K562 (cell line): Measurements from ENCODE around the gene SHANK2. TPM values are rescaled to one million over a fixed set of nuclear protein-coding genes. Genes with fewer than 3 reads are reported as not detected.

Experiments used
- ATAC-seq: fragments of 200-7000 bp; cut with Tn5 transposase; 3 replicates; pipeline ENCODE4 v1.9.1; 2020; ENCODE audit warnings: moderate library complexity
- BruUV-seq: library from RNA; stranded (reverse); fragments of 400-500 nt; replicated peaks from 2 replicates; lab custom pipeline; 2021; lab: Mats Ljungman, UMichigan
- CTCF ChIA-PET: fragments of 300-600 bp; formaldehyde crosslinking; extraction: SDS; loops from one replicate; lab custom pipeline; 2021; ENCODE audit warnings: low intra/inter-chr PET ratio; lab: Yijun Ruan, JAX
- POLR2A ChIA-PET: fragments of 300-600, 350-650 bp; sonication (Branson Sonifier 250); formaldehyde crosslinking; extraction: SDS; loops from one replicate; lab custom pipeline; 2021; ENCODE audit warnings: antibody characterized with exemption, inconsistent platforms; lab: Yijun Ruan, JAX
- DNase-seq, 4 experiments: peaks; one replicate each; pipeline versions ENCODE4 v3.0.0 to v3.0.0-alpha.2; 2011 to 2018; ENCODE audit warnings: low spot score in 3 of 4, mixed read lengths in 3 of 4; ENCODE audit errors: extremely low read depth in 1 of 4
- FAIRE-seq: peaks from 2 replicates; lab custom pipeline; 2011; peaks lifted over from hg19 to GRCh38; lab: Jason Lieb, UNC
- H2AFZ ChIP-seq: 2 replicates; pipeline ENCODE4 v1.6.0; 2011; ENCODE audit warnings: low read depth, low read length, control low read depth, inconsistent platforms
- H3K27ac ChIP-seq: fragments of 200-600 bp; 3 replicates; pipeline ENCODE4 v1.8.0; 2011; ENCODE audit warnings: low read depth, mild to moderate bottlenecking, control low read depth, inconsistent platforms, low read length, moderate library complexity, mixed read lengths; ENCODE audit errors: extremely low read depth
- H3K27me3 ChIP-seq, 2 experiments: fragments of 300-600 bp in 1 of 2; 2 replicates in 1 of 2; 3 replicates in 1 of 2; pipeline versions ENCODE4 v1.6.0 to v1.8.0; 2011; ENCODE audit warnings: inconsistent platforms in 2 of 2, low read length in 2 of 2, mild to moderate bottlenecking in 1 of 2, mixed read lengths in 1 of 2, moderate library complexity in 1 of 2; ENCODE audit not compliant: control insufficient read depth in 2 of 2, insufficient read depth in 2 of 2
- H3K36me3 ChIP-seq: fragments of 300-600 bp; 3 replicates; pipeline ENCODE4 v1.8.0; 2011; ENCODE audit warnings: mild to moderate bottlenecking, low read length, inconsistent platforms; ENCODE audit not compliant: control insufficient read depth, insufficient read depth
- H3K4me1 ChIP-seq, 2 experiments: fragments of 200-600 bp in 1 of 2; replicated peaks in 1 of 2; 2 replicates in 1 of 2; 3 replicates in 1 of 2; pipeline versions ENCODE4 v1.5.1 to v1.8.0; 2011; ENCODE audit warnings: inconsistent platforms in 2 of 2, low read length in 2 of 2, mild to moderate bottlenecking in 1 of 2, mixed read lengths in 1 of 2, moderate library complexity in 1 of 2; ENCODE audit not compliant: control insufficient read depth in 2 of 2, insufficient read depth in 2 of 2
- H3K4me2 ChIP-seq: 2 replicates; pipeline ENCODE4 v1.6.1; 2011; ENCODE audit warnings: low read length, control low read depth, inconsistent platforms, mixed read lengths; ENCODE audit not compliant: insufficient read depth
- H3K4me3 ChIP-seq: fragments of 200-600 bp; sonication (generic), shearing (Covaris generic); 2 replicates; pipeline ENCODE4 v1.5.1; 2016; ENCODE audit warnings: control low read depth, inconsistent platforms
- H3K79me2 ChIP-seq: fragments of 200-600 bp; 3 replicates; pipeline ENCODE4 v1.8.0; 2011; ENCODE audit warnings: low read length, inconsistent platforms; ENCODE audit not compliant: control insufficient read depth, insufficient read depth
- H3K9ac ChIP-seq, 2 experiments: 2 replicates each; pipeline versions ENCODE4 v1.6.0 to v1.6.1; 2011; ENCODE audit warnings: low read depth in 2 of 2, low read length in 2 of 2, control low read depth in 1 of 2, inconsistent platforms in 1 of 2, mild to moderate bottlenecking in 1 of 2, mixed read lengths in 1 of 2; ENCODE audit not compliant: insufficient read depth in 1 of 2
- H3K9me1 ChIP-seq: one replicate; pipeline ENCODE4 v1.6.0; 2011; ENCODE audit warnings: inconsistent platforms, mild to moderate bottlenecking, low read length, moderate library complexity; ENCODE audit not compliant: control insufficient read depth, insufficient read depth
- H3K9me3 ChIP-seq: replicated peaks from 2 replicates; pipeline ENCODE4 v1.5.1; 2011; ENCODE audit warnings: low read depth, low read length, inconsistent platforms; ENCODE audit not compliant: control insufficient read depth, insufficient read depth
- H4K20me1 ChIP-seq: replicated peaks from 2 replicates; pipeline ENCODE4 v1.6.1; 2011; ENCODE audit warnings: low read length, inconsistent platforms, mixed read lengths; ENCODE audit not compliant: control insufficient read depth, insufficient read depth
- ARID2 ChIP-seq: fragments of 450-650 bp; IDR thresholded peaks from 2 replicates; pipeline ENCODE4 v1.6.1; 2017; ENCODE audit warnings: antibody characterized with exemption, mild to moderate bottlenecking
- BHLHE40 ChIP-seq: IDR thresholded peaks from 2 replicates; pipeline ENCODE4 v1.6.1; 2011; ENCODE audit warnings: low read length, improper control_type of control experiment
- FOXJ3 ChIP-seq: sonication (generic); formaldehyde crosslinking; IDR thresholded peaks from 2 replicates; pipeline ENCODE4 v1.4.0; 2020; ENCODE audit warnings: mild to moderate bottlenecking, missing genetic modification reagents
- IRF2 ChIP-seq: sonication (generic); formaldehyde crosslinking; IDR thresholded peaks from 2 replicates; pipeline ENCODE4 v1.8.1; 2022; ENCODE audit warnings: mild to moderate bottlenecking, missing genetic modification reagents
- MAFF ChIP-seq: IDR thresholded peaks from 2 replicates; pipeline ENCODE4 v1.6.1; 2012; ENCODE audit warnings: low read length, improper control_type of control experiment
- MCM3 ChIP-seq: fragments of 450-650 bp; IDR thresholded peaks from 2 replicates; pipeline ENCODE4 v1.6.1; 2016
- NFIC ChIP-seq: fragments of 450-650 bp; IDR thresholded peaks from 2 replicates; pipeline ENCODE4 v1.6.1; 2017; ENCODE audit warnings: mild to moderate bottlenecking, inconsistent platforms
- RAD51 ChIP-seq: fragments of 450-650 bp; IDR thresholded peaks from 2 replicates; pipeline ENCODE4 v1.7.1; 2016; ENCODE audit warnings: low read depth, mild to moderate bottlenecking, borderline replicate concordance
- TEAD1 ChIP-seq, 2 experiments: fragments of 450-650 bp in 1 of 2; sonication (generic) in 1 of 2; formaldehyde crosslinking; IDR thresholded peaks; 2 replicates each; pipeline versions ENCODE4 v1.4.0 to v1.8.0; 2020 to 2022; ENCODE audit warnings: mild to moderate bottlenecking in 2 of 2, missing genetic modification reagents in 1 of 2
- ZKSCAN3 ChIP-seq: fragments of 250-450 bp; sonication (Bioruptor Pico); IDR thresholded peaks from 2 replicates; pipeline ENCODE4 v1.4.0; 2020
- ZNF24 ChIP-seq: fragments of 450-650 bp; IDR thresholded peaks from 2 replicates; pipeline ENCODE4 v1.6.1; 2016
- ZNF253 ChIP-seq: fragments of 250-450 bp; sonication (Bioruptor Pico); conservative IDR thresholded peaks from 2 replicates; pipeline ENCODE4 v1.6.1; 2021; ENCODE audit warnings: mild to moderate bottlenecking
- ZNF41 ChIP-seq: fragments of 250-450 bp; sonication (Bioruptor Pico); conservative IDR thresholded peaks from 2 replicates; pipeline ENCODE4 v1.4.0; 2020; ENCODE audit warnings: mild to moderate bottlenecking
- ZNF707 ChIP-seq: fragments of 250-450 bp; sonication (Bioruptor Pico); conservative IDR thresholded peaks from 2 replicates; pipeline ENCODE4 v1.8.0; 2022; ENCODE audit warnings: inconsistent platforms, mild to moderate bottlenecking, moderate library complexity
- ZNF780A ChIP-seq: fragments of 250-450 bp; sonication (Bioruptor Pico); IDR thresholded peaks from 2 replicates; pipeline ENCODE4 v1.5.0; 2021; ENCODE audit warnings: mild to moderate bottlenecking
- WGBS: fragments of 100-300 bp; shearing (Covaris generic); methylation state at CpG from one replicate; pipeline ENCODE4 v1.1.6; 2016; ENCODE audit warnings: low coverage, mixed read lengths; ENCODE audit not compliant: insufficient coverage; ENCODE audit errors: missing lambda C conversion rate; 5-methylcytosine and 5-hydroxymethylcytosine counted together
- in situ Hi-C: fragments of 300-500 bp; cut with MboI; formaldehyde crosslinking; loops from 4 replicates; pipeline ENCODE4 v1.15.0; 2018; ENCODE audit warnings: inconsistent platforms, mixed read lengths
- intact Hi-C: fragments of 100-400 bp; cut with micrococcal nuclease; formaldehyde crosslinking; loops from 2 replicates; pipeline ENCODE4 v1.14.2; 2022
- polyA plus RNA-seq, 8 experiments: library from polyadenylated mRNA; depleted of rRNA in 4 of 8; stranded (reverse) in 5 of 8; unstranded in 3 of 8; fragments of >200 nt; fragmentation: Nextera tagmentation in 2 of 8; fragmentation: Illumina TruSeq in 1 of 8; extraction: Ambion mirVana in 2 of 8; extraction: Trizol in 1 of 8; gene quantifications; 2 replicates each; pipeline versions ENCODE4 v1.2.1 to v1.2.3, GENCODE V29; 2011 to 2014; ENCODE audit warnings: inconsistent platforms in 1 of 8, missing spikeins in 1 of 8
- total RNA-seq, 7 experiments: library from RNA; depleted of rRNA in 6 of 7; stranded (reverse); fragments of >200 nt in 6 of 7; fragmentation: Illumina TruSeq in 2 of 7; extraction: Trizol in 2 of 7; gene quantifications; 2 replicates each; pipeline versions ENCODE4 v1.2.1 to v1.2.3, GENCODE V29; 2011 to 2021; ENCODE audit warnings: low replicate concordance in 1 of 7
- TF ChIP-seq, protein P1 (sequence below), 2 experiments: IDR thresholded peaks; 2 replicates each; pipeline ENCODE4 v1.6.1; 2012; ENCODE audit warnings: improper control_type of control experiment in 2 of 2, low read depth in 2 of 2, low read length in 2 of 2, borderline replicate concordance in 1 of 2
- TF ChIP-seq, protein P2 (sequence below): IDR thresholded peaks from 2 replicates; pipeline ENCODE4 v1.6.1; 2011; ENCODE audit not compliant: insufficient read length; ENCODE audit errors: extremely low read depth
- TF ChIP-seq, protein P3 (sequence below), 2 experiments: fragments of 450-650 bp in 1 of 2; sonication (generic) in 1 of 2; formaldehyde crosslinking; conservative IDR thresholded peaks; 2 replicates each; pipeline versions ENCODE4 v1.4.0 to v1.8.1; 2020 to 2022; ENCODE audit warnings: mild to moderate bottlenecking in 1 of 2, missing genetic modification reagents in 1 of 2
- TF ChIP-seq, protein P4 (sequence below): sonication (generic); formaldehyde crosslinking; IDR thresholded peaks from 2 replicates; pipeline ENCODE4 v1.8.1; 2023; ENCODE audit warnings: mild to moderate bottlenecking, missing genetic modification reagents

SHANK2 gene
- total and polyA plus RNA-seq, 9 of the 15 experiments (the other 6 are each of a cell fraction or from before 2014, with no cell fraction given): 0.04 to 0.07 TPM; not detected in 7

DNA sequence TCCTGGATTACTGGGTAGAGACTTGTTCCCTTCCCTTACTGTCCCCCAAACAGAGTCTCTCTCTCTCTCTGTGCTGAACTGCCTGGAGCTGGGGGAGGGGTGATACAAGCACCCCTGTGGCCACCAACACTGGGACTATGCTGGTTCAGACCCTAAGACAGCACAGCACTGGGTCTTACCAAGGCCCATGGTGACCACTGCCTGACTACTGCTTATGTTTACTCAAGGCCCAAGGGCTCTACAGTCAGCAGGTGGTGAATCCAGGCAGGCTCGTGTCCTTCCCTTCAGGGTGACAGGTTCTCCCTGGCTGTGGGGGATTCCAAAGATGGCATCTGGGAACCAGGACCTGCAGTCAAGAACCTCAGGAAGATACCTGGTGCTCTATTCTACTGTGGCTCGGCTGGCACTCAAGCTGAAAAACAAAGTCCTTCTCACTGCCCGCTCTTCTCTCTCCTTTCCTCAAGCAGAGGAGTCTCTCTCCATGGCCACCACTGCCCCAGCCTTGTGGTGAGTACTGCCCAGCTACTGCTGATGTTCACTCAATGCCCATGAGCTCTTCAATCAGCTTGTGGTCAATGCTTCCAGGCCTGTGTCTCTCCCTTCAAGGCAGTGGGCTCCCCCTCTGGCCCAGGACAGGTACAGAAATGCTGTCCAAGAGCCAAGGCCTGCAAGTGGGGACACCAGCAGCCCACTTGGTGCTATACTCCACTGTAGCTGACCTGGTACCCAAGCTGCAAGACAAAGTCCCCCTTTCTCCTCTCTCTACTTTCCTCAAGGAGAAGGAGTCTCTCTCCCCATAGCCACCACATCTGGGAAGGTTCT lies 41.8 kb upstream of the SHANK2 start:
- H3K4me1 ChIP-seq: no peaks in the 10 kb centered on the region
- H3K9me1 ChIP-seq: no peaks in the 10 kb centered on the region
- no TSS peak for BruUV-seq
- no peaks in the 10 kb centered on the region for H3K36me3 ChIP-seq
- no peaks in the 10 kb centered on the region for H3K79me2 ChIP-seq
- intact Hi-C loops: no loop called here
- H3K9me3 ChIP-seq: no peaks in the 10 kb centered on the region
- DNase-seq (no peak), FAIRE-seq (no peak), ATAC-seq (no peak)
- CTCF ChIA-PET: no interaction called here
- in situ Hi-C loops: no loop called here
- whole genome bisulfite sequencing: 0% methylated on average over 3 of the region's 3 CpGs
- H4K20me1 ChIP-seq: no peaks in the 10 kb centered on the region
- H3K27me3 ChIP-seq: peaks cover 0 to 11% of the 10 kb centered on the region in 2 experiments; a peak in 2 of 5 replicates
- no peak overlapping the region for H3K4me3 ChIP-seq
- no peak overlapping the region for H3K9ac ChIP-seq
- POLR2A ChIA-PET: interaction anchor here (1.2 kb wide), 1 partner anchor 13 kb away, joined by 3 read pairs; no protein-coding TSS in a partner anchor
- no peak overlapping the region for H2AFZ ChIP-seq
- TF ChIP-seq ZKSCAN3 (no peak), ARID2 (no peak), FOXJ3 (CRISPR knock-in tag) (no peak), ZNF41 (CRISPR knock-in tag) (no peak), NFIC (no peak), ZNF253 (no peak), ZNF707 (CRISPR knock-in tag) (no peak), TEAD1 (CRISPR knock-in tag; IDR thresholded peaks at IDR 0.05) (no peak), ZNF24 (no peak), IRF2 (CRISPR knock-in tag) (no peak), BHLHE40 (no peak), ZNF780A (no peak), RAD51 (no peak), MAFF (no peak), MCM3 (no peak)
- TF ChIP-seq, protein P1, sequence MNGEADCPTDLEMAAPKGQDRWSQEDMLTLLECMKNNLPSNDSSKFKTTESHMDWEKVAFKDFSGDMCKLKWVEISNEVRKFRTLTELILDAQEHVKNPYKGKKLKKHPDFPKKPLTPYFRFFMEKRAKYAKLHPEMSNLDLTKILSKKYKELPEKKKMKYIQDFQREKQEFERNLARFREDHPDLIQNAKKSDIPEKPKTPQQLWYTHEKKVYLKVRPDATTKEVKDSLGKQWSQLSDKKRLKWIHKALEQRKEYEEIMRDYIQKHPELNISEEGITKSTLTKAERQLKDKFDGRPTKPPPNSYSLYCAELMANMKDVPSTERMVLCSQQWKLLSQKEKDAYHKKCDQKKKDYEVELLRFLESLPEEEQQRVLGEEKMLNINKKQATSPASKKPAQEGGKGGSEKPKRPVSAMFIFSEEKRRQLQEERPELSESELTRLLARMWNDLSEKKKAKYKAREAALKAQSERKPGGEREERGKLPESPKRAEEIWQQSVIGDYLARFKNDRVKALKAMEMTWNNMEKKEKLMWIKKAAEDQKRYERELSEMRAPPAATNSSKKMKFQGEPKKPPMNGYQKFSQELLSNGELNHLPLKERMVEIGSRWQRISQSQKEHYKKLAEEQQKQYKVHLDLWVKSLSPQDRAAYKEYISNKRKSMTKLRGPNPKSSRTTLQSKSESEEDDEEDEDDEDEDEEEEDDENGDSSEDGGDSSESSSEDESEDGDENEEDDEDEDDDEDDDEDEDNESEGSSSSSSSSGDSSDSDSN (IDR thresholded peaks at IDR 0.05; ENCODE audit: borderline replicate concordance in 1 of 2, low read depth in 2 of 2, low read length in 2 of 2): no peak
- TF ChIP-seq, protein P2, sequence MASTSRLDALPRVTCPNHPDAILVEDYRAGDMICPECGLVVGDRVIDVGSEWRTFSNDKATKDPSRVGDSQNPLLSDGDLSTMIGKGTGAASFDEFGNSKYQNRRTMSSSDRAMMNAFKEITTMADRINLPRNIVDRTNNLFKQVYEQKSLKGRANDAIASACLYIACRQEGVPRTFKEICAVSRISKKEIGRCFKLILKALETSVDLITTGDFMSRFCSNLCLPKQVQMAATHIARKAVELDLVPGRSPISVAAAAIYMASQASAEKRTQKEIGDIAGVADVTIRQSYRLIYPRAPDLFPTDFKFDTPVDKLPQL: no peak
- TF ChIP-seq, protein P3, sequence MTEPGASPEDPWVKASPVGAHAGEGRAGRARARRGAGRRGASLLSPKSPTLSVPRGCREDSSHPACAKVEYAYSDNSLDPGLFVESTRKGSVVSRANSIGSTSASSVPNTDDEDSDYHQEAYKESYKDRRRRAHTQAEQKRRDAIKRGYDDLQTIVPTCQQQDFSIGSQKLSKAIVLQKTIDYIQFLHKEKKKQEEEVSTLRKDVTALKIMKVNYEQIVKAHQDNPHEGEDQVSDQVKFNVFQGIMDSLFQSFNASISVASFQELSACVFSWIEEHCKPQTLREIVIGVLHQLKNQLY (CRISPR knock-in tag; conservative IDR thresholded peaks at IDR 0.05): no peak
- TF ChIP-seq, protein P4, sequence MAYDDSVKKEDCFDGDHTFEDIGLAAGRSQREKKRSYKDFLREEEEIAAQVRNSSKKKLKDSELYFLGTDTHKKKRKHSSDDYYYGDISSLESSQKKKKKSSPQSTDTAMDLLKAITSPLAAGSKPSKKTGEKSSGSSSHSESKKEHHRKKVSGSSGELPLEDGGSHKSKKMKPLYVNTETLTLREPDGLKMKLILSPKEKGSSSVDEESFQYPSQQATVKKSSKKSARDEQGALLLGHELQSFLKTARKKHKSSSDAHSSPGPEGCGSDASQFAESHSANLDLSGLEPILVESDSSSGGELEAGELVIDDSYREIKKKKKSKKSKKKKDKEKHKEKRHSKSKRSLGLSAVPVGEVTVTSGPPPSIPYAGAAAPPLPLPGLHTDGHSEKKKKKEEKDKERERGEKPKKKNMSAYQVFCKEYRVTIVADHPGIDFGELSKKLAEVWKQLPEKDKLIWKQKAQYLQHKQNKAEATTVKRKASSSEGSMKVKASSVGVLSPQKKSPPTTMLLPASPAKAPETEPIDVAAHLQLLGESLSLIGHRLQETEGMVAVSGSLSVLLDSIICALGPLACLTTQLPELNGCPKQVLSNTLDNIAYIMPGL (CRISPR knock-in tag): no peak
- no peak overlapping the region for H3K4me2 ChIP-seq
- no peak overlapping the region for H3K27ac ChIP-seq
